HepG2 (cell line): ENCODE data around the gene PRKCD. TPM values are rescaled to one million over a fixed set of nuclear protein-coding genes. Genes with fewer than 3 reads are reported as not detected.

Source experiments
- CHD4 ChIP-seq: fragments of 200-600 bp; sonication (generic); IDR thresholded peaks from 2 replicates; pipeline ENCODE4 v1.7.0; 2017; ENCODE audit warnings: mild to moderate bottlenecking, low read length, borderline replicate concordance
- DMAP1 ChIP-seq: IDR thresholded peaks from 2 replicates; pipeline ENCODE4 v1.6.1; 2016
- GABPB1 ChIP-seq: IDR thresholded peaks from 2 replicates; pipeline ENCODE4 v1.6.1; 2016; ENCODE audit warnings: mild to moderate bottlenecking, missing genetic modification reagents, moderate library complexity, missing compliant biosample characterization
- HDAC1 ChIP-seq: sonication (generic); formaldehyde crosslinking; IDR thresholded peaks from 2 replicates; pipeline ENCODE4 v1.5.1; 2020; ENCODE audit warnings: mild to moderate bottlenecking, missing genetic modification reagents
- MXI1 ChIP-seq: IDR thresholded peaks from 3 replicates; pipeline ENCODE4 v1.6.1; 2012; ENCODE audit warnings: low read depth, low read length, inconsistent platforms, borderline replicate concordance
- NFAT5 ChIP-seq: sonication (generic); formaldehyde crosslinking; IDR thresholded peaks from 2 replicates; pipeline ENCODE4 v1.4.0; 2020; ENCODE audit warnings: missing genetic modification reagents
- SMAD3 ChIP-seq: sonication (generic); formaldehyde crosslinking; IDR thresholded peaks from 2 replicates; pipeline ENCODE4 v1.4.0; 2020; ENCODE audit warnings: missing genetic modification reagents
- TEAD2 ChIP-seq: sonication (generic); formaldehyde crosslinking; IDR thresholded peaks from 2 replicates; pipeline ENCODE4 v1.9.0; 2021; ENCODE audit warnings: missing genetic modification reagents
- ZNF20 ChIP-seq: sonication (generic); formaldehyde crosslinking; IDR thresholded peaks from 2 replicates; pipeline ENCODE4 v1.4.0; 2020; ENCODE audit warnings: mild to moderate bottlenecking, moderate library complexity, missing genetic modification reagents
- ZNF256 ChIP-seq: sonication (generic); formaldehyde crosslinking; conservative IDR thresholded peaks from 2 replicates; pipeline ENCODE4 v1.4.0; 2020; ENCODE audit warnings: missing genetic modification reagents
- ZNF646 ChIP-seq: sonication (generic); formaldehyde crosslinking; IDR thresholded peaks from 2 replicates; pipeline ENCODE4 v1.9.0; 2021; ENCODE audit warnings: mild to moderate bottlenecking, missing genetic modification reagents
- ZSCAN30 ChIP-seq: sonication (generic); formaldehyde crosslinking; IDR thresholded peaks from 2 replicates; pipeline ENCODE4 v1.5.0; 2020; ENCODE audit warnings: mild to moderate bottlenecking, missing genetic modification reagents
- polyA plus RNA-seq, 8 experiments: library from polyadenylated mRNA; depleted of rRNA in 3 of 8; stranded (reverse) in 7 of 8; unstranded in 1 of 8; fragments of >200 nt; fragmentation: Illumina TruSeq in 4 of 8; extraction: Trizol in 4 of 8; gene quantifications; 2 replicates each; pipeline versions ENCODE4 v1.2.1 to v1.2.3, GENCODE V29; 2011 to 2016; ENCODE audit warnings: low read depth in 4 of 8, missing spikeins in 1 of 8, mixed read lengths in 1 of 8; ENCODE audit not compliant: insufficient read depth in 1 of 8
- total RNA-seq, 5 experiments: library from RNA; depleted of rRNA; stranded (reverse); fragments of >200 nt; fragmentation: Illumina TruSeq; extraction: Trizol; gene quantifications; 2 replicates each; pipeline ENCODE4 v1.2.3, GENCODE V29; 2016; ENCODE audit warnings: low read depth in 1 of 5
- TF ChIP-seq, protein P1 (sequence below): sonication (generic); formaldehyde crosslinking; IDR thresholded peaks from 2 replicates; pipeline ENCODE4 v1.5.1; 2020; ENCODE audit warnings: missing genetic modification reagents, mild to moderate bottlenecking, borderline replicate concordance
- TF ChIP-seq, protein P2 (sequence below): IDR thresholded peaks from 2 replicates; pipeline ENCODE4 v1.6.1; 2016; ENCODE audit warnings: missing compliant biosample characterization, missing genetic modification reagents, borderline replicate concordance

Gene PRKCD
- total and polyA plus RNA-seq, 2 of the 13 experiments (the other 11 are each of a cell fraction or from before 2014, with no cell fraction given) = 1.6 to 40.7 TPM

DNA sequence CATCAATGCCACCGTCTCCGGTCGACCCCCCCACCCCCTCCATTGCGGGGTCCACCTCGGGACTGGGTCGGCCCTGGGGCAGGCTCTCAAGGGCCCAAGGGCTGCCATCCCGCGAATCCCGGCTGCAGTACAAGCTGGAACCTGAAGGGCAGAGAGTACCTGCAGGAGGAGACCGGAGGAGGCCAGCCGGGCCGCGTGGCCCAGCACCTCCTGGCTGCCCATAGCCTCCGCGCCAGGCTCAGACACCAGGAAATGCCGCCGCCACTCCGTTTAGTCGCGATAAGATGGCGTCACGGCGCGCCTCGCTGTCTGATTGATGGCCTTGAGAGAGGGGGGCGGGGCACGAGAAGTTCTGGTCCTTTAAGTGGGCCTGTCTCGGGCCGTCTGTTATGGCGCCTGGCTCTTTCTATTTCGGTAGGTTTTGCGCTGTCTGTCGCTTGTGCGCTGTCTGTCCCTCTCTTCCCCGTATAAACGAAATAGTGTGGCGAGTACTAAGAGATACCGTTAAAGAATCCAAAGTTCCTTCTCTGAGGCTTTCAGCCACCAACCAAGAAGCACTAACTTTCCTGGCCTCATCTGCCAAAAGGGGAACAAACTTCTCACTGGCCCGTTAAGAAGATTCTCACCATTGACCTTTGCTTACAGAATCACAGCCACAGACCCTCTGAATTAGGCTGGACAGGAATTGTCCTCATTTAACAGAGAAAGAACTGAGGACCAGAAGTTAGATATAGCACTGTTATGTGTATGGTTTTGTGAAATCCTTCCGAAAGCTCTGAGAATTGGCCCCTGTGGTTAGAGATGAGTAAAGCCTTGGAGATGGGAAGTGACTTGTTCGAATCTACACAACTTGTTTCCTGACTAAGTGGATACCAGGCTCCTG lies 30.6 kb upstream of the PRKCD start, which contains the start of gene RFT1 (continued):
- TF ChIP-seq, protein P1, sequence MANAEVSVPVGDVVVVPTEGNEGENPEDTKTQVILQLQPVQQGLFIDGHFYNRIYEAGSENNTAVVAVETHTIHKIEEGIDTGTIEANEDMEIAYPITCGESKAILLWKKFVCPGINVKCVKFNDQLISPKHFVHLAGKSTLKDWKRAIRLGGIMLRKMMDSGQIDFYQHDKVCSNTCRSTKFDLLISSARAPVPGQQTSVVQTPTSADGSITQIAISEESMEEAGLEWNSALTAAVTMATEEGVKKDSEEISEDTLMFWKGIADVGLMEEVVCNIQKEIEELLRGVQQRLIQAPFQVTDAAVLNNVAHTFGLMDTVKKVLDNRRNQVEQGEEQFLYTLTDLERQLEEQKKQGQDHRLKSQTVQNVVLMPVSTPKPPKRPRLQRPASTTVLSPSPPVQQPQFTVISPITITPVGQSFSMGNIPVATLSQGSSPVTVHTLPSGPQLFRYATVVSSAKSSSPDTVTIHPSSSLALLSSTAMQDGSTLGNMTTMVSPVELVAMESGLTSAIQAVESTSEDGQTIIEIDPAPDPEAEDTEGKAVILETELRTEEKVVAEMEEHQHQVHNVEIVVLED (CRISPR knock-in tag) = peak; percentile 65; the same call in 1 of the 2 replicates
- TF ChIP-seq DMAP1 (CRISPR knock-in tag) = peak; percentile 94
- TF ChIP-seq, protein P2, sequence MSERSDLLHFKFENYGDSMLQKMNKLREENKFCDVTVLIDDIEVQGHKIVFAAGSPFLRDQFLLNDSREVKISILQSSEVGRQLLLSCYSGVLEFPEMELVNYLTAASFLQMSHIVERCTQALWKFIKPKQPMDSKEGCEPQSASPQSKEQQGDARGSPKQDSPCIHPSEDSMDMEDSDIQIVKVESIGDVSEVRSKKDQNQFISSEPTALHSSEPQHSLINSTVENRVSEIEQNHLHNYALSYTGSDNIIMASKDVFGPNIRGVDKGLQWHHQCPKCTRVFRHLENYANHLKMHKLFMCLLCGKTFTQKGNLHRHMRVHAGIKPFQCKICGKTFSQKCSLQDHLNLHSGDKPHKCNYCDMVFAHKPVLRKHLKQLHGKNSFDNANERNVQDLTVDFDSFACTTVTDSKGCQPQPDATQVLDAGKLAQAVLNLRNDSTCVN (CRISPR knock-in tag) = 0 out of 2 replicates have a peak, but pooled peaks have one; percentile 28
- TF ChIP-seq SMAD3 (CRISPR knock-in tag) = no peak
- TF ChIP-seq HDAC1 (CRISPR knock-in tag) = peak; percentile 94
- TF ChIP-seq ZNF20 (CRISPR knock-in tag) = no peak
- no peak for TF ChIP-seq TEAD2 (CRISPR knock-in tag)
- no peak for TF ChIP-seq ZNF256 (CRISPR knock-in tag)
- TF ChIP-seq NFAT5 = no peak
- peak; percentile 88 for TF ChIP-seq GABPB1 (CRISPR knock-in tag)
- TF ChIP-seq ZNF646 (CRISPR knock-in tag) = no peak
- TF ChIP-seq MXI1 = peak; percentile 96; the same call in 2 of the 3 replicates
- no peak for TF ChIP-seq CHD4
- peak; percentile 82; the same call in 1 of the 2 replicates for TF ChIP-seq ZSCAN30 (CRISPR knock-in tag)
